Measurements from ENCODE around the gene NAXE. TPM values are rescaled to one million over a fixed set of nuclear protein-coding genes. Genes with fewer than 3 reads are reported as not detected.
A peak's percentile ranks its signal among the peaks of the same experiment; 100 is the strongest.

NAXE gene
- total and polyA plus RNA-seq, 2 of the 13 experiments (the other 11 are each of a cell fraction or from before 2014, with no cell fraction given) = 39.4 to 59.4 TPM

- TF ChIP-seq ZFP82 (CRISPR knock-in tag; IDR thresholded peaks at IDR 0.05; ENCODE audit: borderline replicate concordance) = no peak
- TF ChIP-seq ZNF160 (CRISPR knock-in tag; IDR thresholded peaks at IDR 0.05) = no peak
- TF ChIP-seq ZNF430 (CRISPR knock-in tag; IDR thresholded peaks at IDR 0.05) = no peak
- TF ChIP-seq SIX1 (CRISPR knock-in tag; IDR thresholded peaks at IDR 0.05; ENCODE audit: borderline replicate concordance) = no peak
- no peak for TF ChIP-seq ZNF280D (CRISPR knock-in tag; IDR thresholded peaks at IDR 0.05)
- TF ChIP-seq, protein P1, sequence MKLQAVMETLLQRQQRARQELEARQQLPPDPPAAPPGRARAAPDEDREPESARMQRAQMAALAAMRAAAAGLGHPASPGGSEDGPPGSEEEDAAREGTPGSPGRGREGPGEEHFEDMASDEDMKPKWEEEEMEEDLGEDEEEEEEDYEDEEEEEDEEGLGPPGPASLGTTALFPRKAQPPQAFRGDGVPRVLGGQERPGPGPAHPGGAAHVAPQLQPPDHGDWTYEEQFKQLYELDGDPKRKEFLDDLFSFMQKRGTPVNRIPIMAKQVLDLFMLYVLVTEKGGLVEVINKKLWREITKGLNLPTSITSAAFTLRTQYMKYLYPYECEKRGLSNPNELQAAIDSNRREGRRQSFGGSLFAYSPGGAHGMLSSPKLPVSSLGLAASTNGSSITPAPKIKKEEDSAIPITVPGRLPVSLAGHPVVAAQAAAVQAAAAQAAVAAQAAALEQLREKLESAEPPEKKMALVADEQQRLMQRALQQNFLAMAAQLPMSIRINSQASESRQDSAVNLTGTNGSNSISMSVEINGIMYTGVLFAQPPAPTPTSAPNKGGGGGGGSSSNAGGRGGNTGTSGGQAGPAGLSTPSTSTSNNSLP (IDR thresholded peaks at IDR 0.05; ENCODE audit: low read depth, low read length) = 0 out of 2 replicates have a peak, but pooled peaks have one; percentile 44
- TF ChIP-seq THAP11 (CRISPR knock-in tag; IDR thresholded peaks at IDR 0.05) = 0 out of 2 replicates have a peak, but pooled peaks have one; percentile 15
- no peak for TF ChIP-seq EP300 (IDR thresholded peaks at IDR 0.05; ENCODE audit: low read depth in 2 of 2, low read length in 2 of 2)
- TF ChIP-seq EP300 (CRISPR knock-in tag; IDR thresholded peaks at IDR 0.05; ENCODE audit: borderline replicate concordance) = no peak
- TF ChIP-seq ZBTB4 (CRISPR knock-in tag; IDR thresholded peaks at IDR 0.05; ENCODE audit: borderline replicate concordance) = no peak
- TF ChIP-seq ZXDC (CRISPR knock-in tag; IDR thresholded peaks at IDR 0.05) = no peak
- TF ChIP-seq NCOA5 (CRISPR knock-in tag; IDR thresholded peaks at IDR 0.05) = no peak
- TF ChIP-seq ZSCAN31 (CRISPR knock-in tag; IDR thresholded peaks at IDR 0.05; ENCODE audit: low read depth) = no peak
- TF ChIP-seq HMG20A (CRISPR knock-in tag; IDR thresholded peaks at IDR 0.05; ENCODE audit: borderline replicate concordance) = no peak
- no peak for TF ChIP-seq MTF2 (CRISPR knock-in tag; IDR thresholded peaks at IDR 0.05; ENCODE audit: borderline replicate concordance)
Measured at GRCh38 chr1:156608981-156609380, 17.4 kb downstream of the NAXE start (continued).

All from HepG2 (cell line).